SK-N-SH (cell line): ENCODE data around the gene NGF.

Experiments used
- CTCF ChIP-seq: fragments of 200-600 bp; sonication (generic); IDR thresholded peaks from 2 replicates; pipeline ENCODE4 v1.6.1; 2017; ENCODE audit warnings: antibody characterized with exemption, mild to moderate bottlenecking, moderate library complexity
- ELF1 ChIP-seq: IDR thresholded peaks from 2 replicates; pipeline ENCODE4 v1.4.0; 2012
- PBX3 ChIP-seq: IDR thresholded peaks from 2 replicates; pipeline ENCODE4; 2012
- POLR2AphosphoS5 ChIP-seq: IDR thresholded peaks from 2 replicates; pipeline ENCODE4 v1.6.1; 2012; ENCODE audit warnings: low read depth, low read length
- REST ChIP-seq: IDR thresholded peaks from 2 replicates; pipeline ENCODE4 v1.6.1; 2012; ENCODE audit warnings: mild to moderate bottlenecking, low read depth, low read length, moderate library complexity

GRCh38 chr1:115278211-115278610, 59.8 kb downstream of the NGF start:
- TF ChIP-seq PBX3 (no peak), ELF1 (no peak), CTCF (no peak), POLR2AphosphoS5 (no peak), REST (no peak)
